Fibroblast of skin of scalp (primary cell): ENCODE data around the gene ARHGAP33.
"Not testable (repeated sequence)": the region's sequence is repeated elsewhere in the genome, so short reads cannot be mapped to it uniquely, and the experiment has no call there.

Experiments
- DNase-seq: peaks from one replicate; pipeline ENCODE4 v3.0.0-alpha.2; 2013

The ARHGAP33 gene

GRCh38 chr19:35755131-35755549 lies 20.2 kb upstream of the ARHGAP33 start:
- DNase-seq = no peak

- DNase-seq = peak; percentile 47
Measured at GRCh38 chr19:35755550-35756376, 19.6 kb upstream of the ARHGAP33 start.

GRCh38 chr19:35756377-35757230 lies 18.8 kb upstream of the ARHGAP33 start, which contains the start of gene HSPB6:
Gene HSPB6, minus strand, starts transcription at chr19:35757029. Its CDS starts 21 bp downstream, at chr19:35757008.
- DNase-seq = peak; percentile 64

- DNase-seq = peak; percentile 92
Measured at GRCh38 chr19:35757231-35757748, 18.1 kb upstream of the ARHGAP33 start.

- peak; percentile 100 for DNase-seq
Measured at GRCh38 chr19:35757749-35758608, 17.4 kb upstream of the ARHGAP33 start, which contains the start of gene PROSER3. Gene PROSER3, plus strand, starts transcription at chr19:35758176. Its CDS starts 40 bp downstream, at chr19:35758216.

GRCh38 chr19:35759697-35760096 lies 15.7 kb upstream of the ARHGAP33 start:
- DNase-seq = no peak

- DNase-seq = no peak
Measured at GRCh38 chr19:35760711-35761349, 14.5 kb upstream of the ARHGAP33 start.

GRCh38 chr19:35764432-35765315 lies 10.7 kb upstream of the ARHGAP33 start:
- DNase-seq = no peak

GRCh38 chr19:35766571-35767104 lies 8.7 kb upstream of the ARHGAP33 start:
- no peak for DNase-seq

GRCh38 chr19:35767288-35768081 lies 7.9 kb upstream of the ARHGAP33 start:
- DNase-seq = no peak

- DNase-seq = no peak
Measured at GRCh38 chr19:35768082-35768421, 7.3 kb upstream of the ARHGAP33 start.

- not testable (repeated sequence) for DNase-seq
Measured at GRCh38 chr19:35772362-35772761, 3.0 kb upstream of the ARHGAP33 start.

GRCh38 chr19:35773020-35773806 lies 2.2 kb upstream of the ARHGAP33 start:
- DNase-seq = no peak

- no peak for DNase-seq
Measured at GRCh38 chr19:35774274-35775045, 904 bp upstream of the ARHGAP33 start.

GRCh38 chr19:35775046-35775297 lies 392 bp upstream of the ARHGAP33 start:
- DNase-seq = no peak

- DNase-seq = no peak
Measured at GRCh38 chr19:35776102-35776788, 881 bp downstream of the ARHGAP33 start.

GRCh38 chr19:35777086-35777841 lies 1.9 kb downstream of the ARHGAP33 start:
- no peak for DNase-seq
